Muscle of leg (tissue), 11 donors: ENCODE data around the gene CEBPA. TPM values are rescaled to one million over a fixed set of nuclear protein-coding genes. Genes with fewer than 3 reads are reported as not detected.

Experiments used
- DNase-seq: peaks from one replicate; pipeline ENCODE4 v3.0.0; 2013
- H3K27ac ChIP-seq: one replicate; pipeline ENCODE4 v1.5.1; 2013; ENCODE audit warnings: mild to moderate bottlenecking, low read length, control low read depth
- H3K27me3 ChIP-seq: one replicate; pipeline ENCODE4 v1.6.1; 2013; ENCODE audit warnings: low read length; ENCODE audit not compliant: control insufficient read depth, insufficient read depth
- H3K36me3 ChIP-seq: one replicate; pipeline ENCODE4 v1.6.1; 2013; ENCODE audit warnings: low read length; ENCODE audit not compliant: control insufficient read depth, insufficient read depth
- H3K4me1 ChIP-seq: one replicate; pipeline ENCODE4 v1.6.1; 2013; ENCODE audit warnings: low read length; ENCODE audit not compliant: control insufficient read depth, insufficient read depth
- H3K4me3 ChIP-seq: one replicate; pipeline ENCODE4 v1.5.1; 2013; ENCODE audit warnings: low read length, control low read depth
- H3K9me3 ChIP-seq: replicated peaks from 2 replicates; pipeline ENCODE4 v1.6.1; 2013; ENCODE audit warnings: low read depth, low read length; ENCODE audit not compliant: control insufficient read depth
- WGBS: methylation state at CpG from one replicate; pipeline ENCODE4 v1.1.5; 2013; ENCODE audit warnings: missing lambda C conversion rate; ENCODE audit not compliant: insufficient coverage; 5-methylcytosine and 5-hydroxymethylcytosine counted together
- polyA plus RNA-seq, 8 donors: library from polyadenylated mRNA; unstranded; fragments of 120-200 nt; gene quantifications; one replicate each; pipeline versions ENCODE4 v1.2.1 to v1.2.3, GENCODE V29; 2013; ENCODE audit warnings: inconsistent platforms in 1 of 8, low replicate concordance in 1 of 8; ENCODE audit not compliant: insufficient read length in 8 of 8, insufficient read depth in 1 of 8
- total RNA-seq: library from RNA; stranded (reverse); fragments of 120-200 nt; gene quantifications from one replicate; pipeline ENCODE4 v1.2.4, GENCODE V29; 2013

The CEBPA gene
- total and polyA plus RNA-seq, 9 donors, result 3.9 to 11.3 (median 5.4) TPM

GRCh38 chr19:33273881-33274662 lies 28.3 kb downstream of the CEBPA start:
- H3K36me3 ChIP-seq, result no peaks in the 10 kb centered on the region
- peak; percentile 85 for DNase-seq
- H3K4me1 ChIP-seq, result peaks cover 35% of the 10 kb centered on the region
- no peaks in the 10 kb centered on the region for H3K27me3 ChIP-seq
- no peaks in the 10 kb centered on the region for H3K9me3 ChIP-seq
- WGBS, result 19% methylated on average over 11 of the region's 16 CpGs
- no peak overlapping the region for H3K4me3 ChIP-seq
- peak overlapping the region; percentile 13 for H3K27ac ChIP-seq

DNA sequence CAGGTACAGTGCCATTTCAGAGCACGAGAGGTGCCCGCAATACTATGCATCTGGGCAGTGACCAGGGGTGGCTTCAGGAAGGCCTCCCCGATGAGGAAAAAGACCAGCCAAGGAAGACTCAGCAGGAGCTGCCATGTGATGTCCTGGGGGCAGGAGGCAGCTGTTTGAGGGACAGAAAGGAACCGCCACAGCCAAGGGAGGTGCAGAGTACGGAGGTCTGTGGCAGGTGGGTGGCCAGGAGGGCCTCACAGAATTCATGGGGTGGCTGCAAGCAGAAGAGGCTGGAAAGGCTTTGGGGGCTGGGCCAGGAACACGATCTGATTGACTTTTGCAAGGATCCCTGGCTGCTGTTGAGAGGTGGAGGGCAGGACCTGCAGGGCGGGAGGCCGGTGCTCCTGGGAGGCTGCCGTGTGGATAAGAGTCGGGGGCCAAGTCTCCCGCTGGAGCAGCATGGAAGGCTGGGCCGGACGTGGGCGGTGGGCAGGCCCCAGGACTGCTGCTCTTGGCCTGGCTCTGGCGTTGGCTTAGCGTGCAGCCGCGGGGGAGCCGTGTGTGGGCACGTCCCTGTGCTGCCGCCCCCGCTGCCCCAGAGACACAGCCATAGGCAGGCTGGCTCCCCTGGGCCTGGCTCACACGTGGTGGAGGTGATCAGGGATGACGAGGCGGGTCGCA lies 29.1 kb downstream of the CEBPA start:
- WGBS, result 44% methylated on average over 11 of the region's 26 CpGs
- H3K27me3 ChIP-seq, result no peaks in the 10 kb centered on the region
- H3K27ac ChIP-seq, result no peak overlapping the region
- peaks cover 32% of the 10 kb centered on the region for H3K4me1 ChIP-seq
- H3K4me3 ChIP-seq, result no peak overlapping the region
- no peaks in the 10 kb centered on the region for H3K9me3 ChIP-seq
- DNase-seq, result no peak
- no peaks in the 10 kb centered on the region for H3K36me3 ChIP-seq

- H3K36me3 ChIP-seq, result no peaks in the 10 kb centered on the region
- H3K9me3 ChIP-seq, result no peaks in the 10 kb centered on the region
- no peak overlapping the region for H3K4me3 ChIP-seq
- peaks cover 30% of the 10 kb centered on the region for H3K4me1 ChIP-seq
- DNase-seq, result no peak
- no peak overlapping the region for H3K27ac ChIP-seq
- no peaks in the 10 kb centered on the region for H3K27me3 ChIP-seq
- 67% methylated on average over 9 of the region's 12 CpGs for WGBS
These were observed 30.9 kb downstream of the CEBPA start for GRCh38 chr19:33271246-33272021.

- H3K4me3 ChIP-seq, result no peak overlapping the region
- H3K27me3 ChIP-seq, result no peaks in the 10 kb centered on the region
- no peaks in the 10 kb centered on the region for H3K36me3 ChIP-seq
- H3K9me3 ChIP-seq, result no peaks in the 10 kb centered on the region
- H3K4me1 ChIP-seq, result peaks cover 30% of the 10 kb centered on the region
- no peak overlapping the region for H3K27ac ChIP-seq
- DNase-seq, result no peak
- 100% methylated on average over 1 of the region's 1 CpG for WGBS
These were observed 31.6 kb downstream of the CEBPA start for GRCh38 chr19:33270769-33271168.

DNA sequence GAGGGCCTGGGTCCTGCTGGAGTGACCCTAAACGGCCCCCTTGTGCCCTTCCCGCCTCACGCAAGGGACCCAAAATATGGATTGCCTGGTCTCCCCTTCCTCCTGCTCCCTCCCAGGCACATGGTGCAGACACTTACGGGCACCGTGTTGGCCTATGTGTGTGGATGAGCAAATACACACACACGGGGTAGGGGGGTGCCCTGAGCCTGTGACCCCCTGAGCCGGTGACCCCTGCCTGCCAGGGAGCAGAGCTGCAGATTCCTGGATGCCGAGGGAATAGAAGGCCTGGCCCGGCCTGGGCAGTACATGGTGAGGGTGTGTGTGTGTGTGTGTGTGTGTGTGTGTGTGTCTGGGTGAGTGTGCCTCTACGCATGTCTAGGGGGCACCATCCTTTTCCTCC lies 33.3 kb downstream of the CEBPA start:
- no peak overlapping the region for H3K4me3 ChIP-seq
- no peak overlapping the region for H3K27ac ChIP-seq

GRCh38 chr19:33268162-33268991 lies 34.0 kb downstream of the CEBPA start:
- Histone ChIP-seq H3K27me3 (no peaks in the 10 kb centered on the region), H3K36me3 (no peaks in the 10 kb centered on the region), H3K4me1 (peaks cover 15% of the 10 kb centered on the region), H3K27ac (no peak overlapping the region), H3K4me3 (no peak overlapping the region), H3K9me3 (no peaks in the 10 kb centered on the region)
- peak; percentile 46 for DNase-seq
- WGBS, result 70% methylated on average over 20 of the region's 22 CpGs

More for the DNA sequence above, 33.3 kb downstream of the CEBPA start:
- no peak for DNase-seq
- WGBS, result 90% methylated on average over 7 of the region's 10 CpGs
- H3K4me1 ChIP-seq, result peaks cover 22% of the 10 kb centered on the region
- H3K36me3 ChIP-seq, result no peaks in the 10 kb centered on the region
- no peaks in the 10 kb centered on the region for H3K27me3 ChIP-seq
- no peaks in the 10 kb centered on the region for H3K9me3 ChIP-seq

- DNase-seq, result no peak
- Histone ChIP-seq H3K27ac (no peak overlapping the region), H3K36me3 (no peaks in the 10 kb centered on the region), H3K4me1 (peaks cover 11% of the 10 kb centered on the region), H3K9me3 (no peaks in the 10 kb centered on the region), H3K27me3 (no peaks in the 10 kb centered on the region), H3K4me3 (no peak overlapping the region)
- 68% methylated on average over 14 of the region's 14 CpGs for WGBS
These were observed 34.6 kb downstream of the CEBPA start for GRCh38 chr19:33267706-33268105.

GRCh38 chr19:33266974-33267484 lies 35.3 kb downstream of the CEBPA start:
- Histone ChIP-seq H3K36me3 (no peaks in the 10 kb centered on the region), H3K27ac (no peak overlapping the region), H3K4me3 (no peak overlapping the region), H3K4me1 (peaks cover 11% of the 10 kb centered on the region), H3K27me3 (no peaks in the 10 kb centered on the region), H3K9me3 (no peaks in the 10 kb centered on the region)
- 70% methylated on average over 5 of the region's 20 CpGs for WGBS
- DNase-seq, result no peak

DNA sequence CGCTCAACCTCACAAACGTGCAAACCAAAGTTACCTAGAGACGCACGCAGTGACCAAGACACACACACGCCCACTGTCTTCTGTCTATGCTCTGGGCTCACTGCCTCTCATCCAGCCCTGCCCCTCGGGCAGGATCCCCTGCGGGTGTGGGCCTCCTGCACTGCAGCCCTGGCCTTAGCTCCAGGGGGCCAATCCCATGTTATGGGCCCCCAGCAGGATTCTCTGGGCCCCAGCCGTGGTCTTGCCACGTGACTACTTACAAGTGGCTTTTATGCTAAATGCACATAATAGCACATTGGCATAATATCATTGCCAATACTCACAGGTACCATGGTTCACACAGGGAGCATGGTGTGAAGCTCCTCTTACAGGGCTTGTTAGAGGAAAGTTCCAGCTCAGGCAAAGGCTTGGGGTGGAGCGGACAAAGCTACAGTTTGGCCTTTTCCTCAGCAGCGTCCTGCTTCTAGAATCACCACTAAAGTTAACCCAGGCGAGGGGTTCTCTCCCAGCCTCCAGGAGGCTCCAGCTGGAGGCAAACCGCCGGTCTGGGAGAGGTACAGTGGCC lies 37.4 kb downstream of the CEBPA start:
- H3K4me3 ChIP-seq, result no peak overlapping the region
- peaks cover 13% of the 10 kb centered on the region for H3K4me1 ChIP-seq
- no peaks in the 10 kb centered on the region for H3K36me3 ChIP-seq
- no peak overlapping the region for H3K27ac ChIP-seq
- H3K9me3 ChIP-seq, result no peaks in the 10 kb centered on the region
- 76% methylated on average over 13 of the region's 14 CpGs for WGBS
- H3K27me3 ChIP-seq, result no peaks in the 10 kb centered on the region
- no peak for DNase-seq
